ENCODE results near the gene NARS2.

- TF ChIP-seq, protein P1, sequence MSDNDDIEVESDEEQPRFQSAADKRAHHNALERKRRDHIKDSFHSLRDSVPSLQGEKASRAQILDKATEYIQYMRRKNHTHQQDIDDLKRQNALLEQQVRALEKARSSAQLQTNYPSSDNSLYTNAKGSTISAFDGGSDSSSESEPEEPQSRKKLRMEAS (IDR thresholded peaks at IDR 0.05; ENCODE audit: low read depth, low read length), result no peak
- TF ChIP-seq CTCF (IDR thresholded peaks at IDR 0.05 in 2 of 3, conservative IDR thresholded peaks at IDR 0.05 in 1 of 3; ENCODE audit: control insufficient read depth in 2 of 3, extremely low read depth in 1 of 3, insufficient read depth in 1 of 3, low read depth in 3 of 3, low read length in 3 of 3) (no peak), ESRRA (IDR thresholded peaks at IDR 0.05; ENCODE audit: low read length) (no peak), POLR2A (IDR thresholded peaks at IDR 0.05; ENCODE audit: low read depth, low read length) (no peak), MYC (IDR thresholded peaks at IDR 0.05; ENCODE audit: insufficient read depth, insufficient read length, insufficient replicate concordance, low read length, severe bottlenecking) (no peak), BHLHE40 (IDR thresholded peaks at IDR 0.05; ENCODE audit: borderline replicate concordance in 1 of 2, low read depth in 2 of 2, low read length in 1 of 2) (no peak), TAF1 (IDR thresholded peaks at IDR 0.05; ENCODE audit: borderline replicate concordance, low read depth, low read length) (no peak)
- TF ChIP-seq, protein P2, sequence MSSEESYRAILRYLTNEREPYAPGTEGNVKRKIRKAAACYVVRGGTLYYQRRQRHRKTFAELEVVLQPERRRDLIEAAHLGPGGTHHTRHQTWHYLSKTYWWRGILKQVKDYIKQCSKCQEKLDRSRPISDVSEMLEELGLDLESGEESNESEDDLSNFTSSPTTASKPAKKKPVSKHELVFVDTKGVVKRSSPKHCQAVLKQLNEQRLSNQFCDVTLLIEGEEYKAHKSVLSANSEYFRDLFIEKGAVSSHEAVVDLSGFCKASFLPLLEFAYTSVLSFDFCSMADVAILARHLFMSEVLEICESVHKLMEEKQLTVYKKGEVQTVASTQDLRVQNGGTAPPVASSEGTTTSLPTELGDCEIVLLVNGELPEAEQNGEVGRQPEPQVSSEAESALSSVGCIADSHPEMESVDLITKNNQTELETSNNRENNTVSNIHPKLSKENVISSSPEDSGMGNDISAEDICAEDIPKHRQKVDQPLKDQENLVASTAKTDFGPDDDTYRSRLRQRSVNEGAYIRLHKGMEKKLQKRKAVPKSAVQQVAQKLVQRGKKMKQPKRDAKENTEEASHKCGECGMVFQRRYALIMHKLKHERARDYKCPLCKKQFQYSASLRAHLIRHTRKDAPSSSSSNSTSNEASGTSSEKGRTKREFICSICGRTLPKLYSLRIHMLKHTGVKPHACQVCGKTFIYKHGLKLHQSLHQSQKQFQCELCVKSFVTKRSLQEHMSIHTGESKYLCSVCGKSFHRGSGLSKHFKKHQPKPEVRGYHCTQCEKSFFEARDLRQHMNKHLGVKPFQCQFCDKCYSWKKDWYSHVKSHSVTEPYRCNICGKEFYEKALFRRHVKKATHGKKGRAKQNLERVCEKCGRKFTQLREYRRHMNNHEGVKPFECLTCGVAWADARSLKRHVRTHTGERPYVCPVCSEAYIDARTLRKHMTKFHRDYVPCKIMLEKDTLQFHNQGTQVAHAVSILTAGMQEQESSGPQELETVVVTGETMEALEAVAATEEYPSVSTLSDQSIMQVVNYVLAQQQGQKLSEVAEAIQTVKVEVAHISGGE (CRISPR knock-in tag; IDR thresholded peaks at IDR 0.05), result no peak
Observed at GRCh38 chr11:78429660-78430059, 145.0 kb downstream of the NARS2 start.
